Peyer's patch (tissue), 4 donors: ENCODE data around the gene LAMC2.

ENCODE experiments used
- CTCF ChIP-seq, 6 experiments: fragments of 450-650 bp in 4 of 6; fragments of 200-600 bp in 2 of 6; sonication (generic) in 1 of 6; IDR thresholded peaks; one replicate each; pipeline ENCODE4 v1.5.1; 2017 to 2019; ENCODE audit warnings: antibody characterized with exemption in 6 of 6, mild to moderate bottlenecking in 3 of 6, moderate library complexity in 1 of 6
- POLR2A ChIP-seq, 2 donors: fragments of 450-650 bp; IDR thresholded peaks; one replicate each; pipeline ENCODE4 v1.5.1; 2017; ENCODE audit warnings: antibody characterized with exemption in 2 of 2, mild to moderate bottlenecking in 2 of 2, moderate library complexity in 2 of 2

GRCh38 chr1:183210681-183211080, 24.6 kb downstream of the LAMC2 start:
- TF ChIP-seq CTCF (IDR thresholded peaks at IDR 0.05) (no peak), POLR2A (IDR thresholded peaks at IDR 0.05) (no peak)
